AG10803 (cell line): ENCODE results near the gene ADD3.

Source experiments
- DNase-seq: peaks from one replicate; pipeline ENCODE4 v3.0.0; 2010; ENCODE audit warnings: low read depth
- H3K4me3 ChIP-seq: 2 replicates; pipeline ENCODE4 v1.5.1; 2011; ENCODE audit warnings: mild to moderate bottlenecking, low read length, control low read depth
- CTCF ChIP-seq: conservative IDR thresholded peaks from 2 replicates; pipeline ENCODE4 v1.5.1; 2011; ENCODE audit warnings: mild to moderate bottlenecking, low read length, control low read depth, inconsistent platforms

ADD3 gene

GRCh38 chr10:110142965-110143364 is 135.2 kb downstream of the ADD3 start:
- TF ChIP-seq CTCF: no peak
- H3K4me3 ChIP-seq: no peak overlapping the region
- DNase-seq: no peak

- no peak overlapping the region for H3K4me3 ChIP-seq
- no peak for DNase-seq
- TF ChIP-seq CTCF: no peak
Measured at GRCh38 chr10:110144507-110144906, 136.7 kb downstream of the ADD3 start.

GRCh38 chr10:110147961-110148360 is 140.2 kb downstream of the ADD3 start:
- no peak for DNase-seq
- H3K4me3 ChIP-seq: no peak overlapping the region
- TF ChIP-seq CTCF: no peak

DNA sequence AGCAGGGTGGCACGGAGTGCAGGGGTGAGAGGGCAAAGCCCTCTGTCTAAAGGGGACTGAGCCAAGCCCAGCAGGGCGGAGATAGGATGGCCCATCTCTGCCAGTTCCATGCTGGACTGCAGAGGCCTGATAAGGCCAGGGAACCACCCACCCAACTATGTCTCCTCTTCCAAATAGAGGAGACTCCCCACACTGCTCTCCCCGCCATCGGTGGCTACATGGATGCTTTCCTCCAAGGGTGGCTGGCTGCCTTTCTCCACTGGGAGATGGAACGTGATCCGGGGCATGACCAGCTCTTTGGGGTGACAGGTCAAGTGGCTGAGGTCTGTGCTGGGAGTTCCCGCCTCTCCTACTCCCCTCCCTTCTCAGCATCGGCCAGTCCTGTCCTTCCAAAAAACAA is 141.5 kb downstream of the ADD3 start:
- no peak for DNase-seq
- TF ChIP-seq CTCF: no peak

DNA sequence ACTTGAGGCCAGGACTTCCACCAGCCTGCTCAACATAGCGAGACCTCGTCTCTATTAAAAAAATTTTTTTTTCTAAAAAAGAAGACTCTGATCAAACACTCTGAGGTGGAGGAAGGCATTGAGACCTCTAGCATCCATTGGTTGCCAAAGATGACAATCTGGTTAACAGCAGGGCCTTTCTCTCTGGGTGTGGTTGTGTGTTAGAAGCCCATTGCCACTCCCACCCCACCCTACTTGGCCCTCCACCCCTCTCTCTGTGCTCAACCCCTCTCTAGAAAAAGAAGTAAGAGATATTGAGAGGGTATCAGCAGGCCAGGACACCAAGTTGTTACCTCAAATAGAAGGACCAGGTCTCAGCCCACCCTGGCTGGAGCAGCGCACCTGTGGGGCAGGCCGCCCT is 142.3 kb downstream of the ADD3 start:
- no peak for DNase-seq
- H3K4me3 ChIP-seq: no peak overlapping the region
- no peak for TF ChIP-seq CTCF

More for the DNA sequence above, 141.5 kb downstream of the ADD3 start:
- no peak overlapping the region for H3K4me3 ChIP-seq

DNA sequence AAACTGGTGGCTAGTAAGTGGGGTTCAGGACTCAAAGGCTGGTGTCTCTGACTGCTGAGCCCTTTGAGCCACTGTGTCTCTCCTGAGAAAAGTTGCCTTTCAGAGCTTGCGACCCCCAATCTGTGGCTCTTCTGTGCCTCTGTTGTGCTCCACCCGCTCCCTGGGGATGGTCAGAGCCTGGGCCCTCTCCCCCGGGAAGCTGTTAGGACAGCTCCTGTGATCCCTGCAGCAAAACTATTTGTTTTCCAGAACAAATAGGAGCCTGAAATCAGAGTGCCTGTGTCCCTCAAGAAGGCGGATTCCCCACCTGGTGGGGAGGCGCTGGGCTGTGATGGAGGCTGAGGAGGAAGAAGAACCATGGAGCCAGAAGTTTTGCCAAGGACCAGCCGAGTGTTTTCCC is 143.2 kb downstream of the ADD3 start:
- H3K4me3 ChIP-seq: no peak overlapping the region
- TF ChIP-seq CTCF: no peak
- DNase-seq: no peak

DNA sequence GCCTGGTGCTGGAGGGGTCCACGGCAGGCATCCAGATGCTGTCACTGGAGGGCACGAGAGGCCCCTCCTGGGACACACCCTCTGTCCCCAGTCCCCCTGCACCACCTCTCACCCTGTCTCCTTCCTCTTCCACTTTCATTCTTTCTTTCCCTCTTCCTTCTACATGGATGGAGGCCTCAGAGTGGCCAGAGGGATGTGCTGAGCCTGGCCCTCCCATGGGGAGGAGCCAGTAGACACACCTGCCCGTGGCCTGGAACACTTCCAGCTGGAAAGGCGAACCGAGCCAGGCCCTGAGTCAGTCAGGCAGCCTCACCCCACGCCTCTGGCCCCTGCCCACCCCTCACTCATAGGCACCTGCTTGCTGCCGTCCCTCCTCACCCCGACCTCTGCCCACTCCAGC is 143.7 kb downstream of the ADD3 start:
- no peak for DNase-seq
- TF ChIP-seq CTCF: no peak

More for the DNA sequence above, 143.7 kb downstream of the ADD3 start:
- H3K4me3 ChIP-seq: no peak overlapping the region
